ACC112 (cell line): Measurements from ENCODE around the gene ZYG11B.
A peak's percentile ranks its signal among the peaks of the same experiment; 100 is the strongest.
"Not testable (repeated sequence)": the region's sequence is repeated elsewhere in the genome, so short reads cannot be mapped to it uniquely, and the experiment has no call there.

Source experiments
- H2AFZ ChIP-seq: fragments of 200-600 bp; sonication (generic); one replicate; pipeline ENCODE4 v1.6.0; 2017; ENCODE audit warnings: antibody characterized with exemption, low read length; ENCODE audit not compliant: unreplicated experiment
- H3K27ac ChIP-seq: fragments of 200-600 bp; sonication (generic); 2 replicates; pipeline ENCODE4 v1.5.1; 2014; ENCODE audit warnings: low read depth, mild to moderate bottlenecking, antibody characterized with exemption, low read length, moderate library complexity
- H3K27me3 ChIP-seq: fragments of 200-600 bp; sonication (generic); 2 replicates; pipeline ENCODE4 v1.6.1; 2014; ENCODE audit warnings: mild to moderate bottlenecking, antibody characterized with exemption, low read length, moderate library complexity, mixed read lengths; ENCODE audit not compliant: insufficient read depth
- H3K36me3 ChIP-seq: fragments of 200-600 bp; sonication (generic); 2 replicates; pipeline ENCODE4 v1.6.1; 2016; ENCODE audit warnings: mild to moderate bottlenecking, antibody characterized with exemption, low read length, moderate library complexity, mixed read lengths; ENCODE audit not compliant: insufficient read depth
- H3K4me1 ChIP-seq: fragments of 200-600 bp; sonication (generic); one replicate; pipeline ENCODE4 v1.6.1; 2016; ENCODE audit warnings: low read length, mixed read lengths; ENCODE audit not compliant: insufficient read depth, unreplicated experiment, control insufficient read depth
- H3K4me3 ChIP-seq: fragments of 200-600 bp; sonication (generic); 2 replicates; pipeline ENCODE4 v1.5.1; 2014; ENCODE audit warnings: mild to moderate bottlenecking, low read depth, low read length
- H3K79me2 ChIP-seq: fragments of 200-600 bp; sonication (generic); one replicate; pipeline ENCODE4 v1.6.0; 2016; ENCODE audit warnings: low read length; ENCODE audit not compliant: control insufficient read depth, unreplicated experiment, insufficient read depth

Gene ZYG11B

DNA sequence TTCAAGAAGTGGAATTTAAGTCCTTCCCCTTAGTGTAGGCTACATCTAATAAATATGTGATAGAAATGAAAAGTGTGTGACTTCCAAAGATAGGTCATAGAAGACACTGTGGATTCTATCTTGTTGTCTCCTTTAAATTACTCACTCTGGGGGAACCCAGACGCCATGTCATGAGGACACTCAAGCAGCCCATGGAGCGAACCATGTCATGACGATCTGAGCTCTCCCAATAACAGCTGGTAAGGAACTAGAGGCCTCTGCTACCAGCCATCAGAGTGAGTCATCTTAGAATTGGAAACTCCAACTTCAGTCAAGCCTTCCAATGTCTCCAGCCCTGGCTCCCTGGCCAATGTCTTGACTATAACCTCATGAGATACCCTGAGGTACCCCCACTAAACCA is 34.4 kb upstream of the ZYG11B start:
- H3K4me1 ChIP-seq: peaks cover 3% of the 10 kb centered on the region
- H2AFZ ChIP-seq: no peak overlapping the region
- no peak overlapping the region for H3K27ac ChIP-seq
- H3K27me3 ChIP-seq: no peaks in the 10 kb centered on the region
- H3K79me2 ChIP-seq: peaks cover 48% of the 10 kb centered on the region
- peaks cover 12% of the 10 kb centered on the region; the same call in 1 of the 2 replicates for H3K36me3 ChIP-seq
- no peak overlapping the region for H3K4me3 ChIP-seq

DNA sequence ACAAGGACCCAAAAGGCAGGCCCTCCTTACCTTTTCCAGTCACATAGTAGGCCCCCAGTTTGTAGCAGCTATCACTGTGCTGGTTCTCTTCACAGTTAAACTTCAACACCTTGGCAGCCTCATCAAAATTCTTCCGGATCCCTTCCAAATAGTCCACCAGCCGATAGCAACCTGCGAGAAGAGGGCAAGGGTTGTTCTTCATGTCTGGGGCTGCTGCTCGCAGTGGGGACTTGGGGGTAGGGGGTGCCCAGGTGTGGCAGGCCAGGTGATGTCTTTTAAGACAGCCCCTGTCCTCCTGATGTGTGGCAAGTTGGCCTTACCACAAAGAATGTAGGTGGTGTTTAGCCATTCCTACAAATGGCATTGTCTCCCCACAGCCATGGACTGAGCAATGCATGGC is 33.6 kb upstream of the ZYG11B start:
- peaks cover 4% of the 10 kb centered on the region; the same call in 1 of the 2 replicates for H3K36me3 ChIP-seq

DNA sequence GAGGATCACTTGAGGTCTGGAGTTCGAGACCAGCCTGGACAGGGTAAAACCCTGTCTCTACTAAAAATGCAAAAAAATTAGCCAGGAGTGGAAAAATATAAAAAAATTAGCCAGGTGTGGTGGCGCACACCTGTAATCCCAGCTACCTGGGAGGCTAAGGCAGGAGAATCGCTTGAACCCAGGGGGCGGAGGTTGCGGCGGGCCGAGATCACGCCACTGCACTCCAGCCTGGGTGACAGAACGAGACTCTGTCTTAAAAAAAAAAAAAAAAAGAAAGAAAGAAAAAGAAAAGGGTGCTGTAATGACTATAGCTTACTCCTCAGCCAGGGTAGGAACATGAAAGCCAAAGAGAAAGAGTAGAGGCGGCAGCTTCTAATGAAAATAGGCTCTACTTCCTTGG is 32.9 kb upstream of the ZYG11B start:
- H3K36me3 ChIP-seq, H3K27me3 ChIP-seq, H3K4me1 ChIP-seq, H3K4me3 ChIP-seq, H2AFZ ChIP-seq, H3K27ac ChIP-seq: not testable (repeated sequence)
- peaks cover 55% of the 10 kb centered on the region for H3K79me2 ChIP-seq

More for the DNA sequence above, 33.6 kb upstream of the ZYG11B start:
- Histone ChIP-seq H3K79me2 (peaks cover 54% of the 10 kb centered on the region), H3K4me3 (no peak overlapping the region), H3K27me3 (no peaks in the 10 kb centered on the region), H2AFZ (no peak overlapping the region), H3K27ac (no peak overlapping the region), H3K4me1 (peaks cover 3% of the 10 kb centered on the region)

DNA sequence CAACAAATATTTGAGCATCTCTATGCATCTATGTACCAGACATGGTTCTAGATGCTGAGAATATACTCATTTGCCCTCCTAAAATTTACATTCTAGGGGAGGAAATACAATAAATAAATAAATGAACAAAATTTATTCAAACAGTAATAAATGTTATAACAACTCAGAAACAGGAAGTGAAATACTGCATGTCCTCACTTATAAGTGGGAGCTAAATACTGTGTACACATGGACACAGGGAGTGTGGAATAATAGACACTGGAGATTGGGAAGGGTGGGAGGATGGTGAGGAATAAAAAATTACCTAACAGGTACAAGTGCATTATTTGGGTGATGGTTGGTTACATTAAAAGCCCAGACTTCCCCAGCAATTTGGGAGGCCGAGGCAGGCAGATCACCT is 32.4 kb upstream of the ZYG11B start:
- peaks cover 58% of the 10 kb centered on the region for H3K79me2 ChIP-seq
- H3K36me3 ChIP-seq: no peaks in the 10 kb centered on the region
- H3K4me1 ChIP-seq: peaks cover 3% of the 10 kb centered on the region
- H2AFZ ChIP-seq: no peak overlapping the region
- no peaks in the 10 kb centered on the region for H3K27me3 ChIP-seq
- no peak overlapping the region for H3K4me3 ChIP-seq
- no peak overlapping the region for H3K27ac ChIP-seq

DNA sequence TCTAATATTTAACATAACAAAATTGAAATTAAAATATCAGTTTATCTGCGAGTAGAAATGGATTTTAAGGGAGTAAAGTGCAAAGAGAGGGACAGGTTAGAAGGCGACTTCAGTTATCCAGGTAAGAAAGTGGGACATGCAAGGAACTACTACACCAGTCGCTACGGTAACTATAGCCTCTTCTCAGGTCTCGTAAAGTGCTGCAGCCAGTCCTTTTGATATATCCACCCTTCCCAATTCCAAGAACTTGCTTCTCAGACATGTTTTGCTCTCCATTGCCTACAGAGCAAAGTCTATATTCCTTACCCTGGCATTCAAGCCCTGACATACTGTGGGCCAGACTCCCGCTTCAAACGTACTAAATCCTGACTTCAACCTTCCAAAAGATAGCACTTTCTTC is 30.6 kb upstream of the ZYG11B start:
- no peaks in the 10 kb centered on the region for H3K36me3 ChIP-seq
- H3K27ac ChIP-seq: no peak overlapping the region
- H3K79me2 ChIP-seq: peaks cover 58% of the 10 kb centered on the region

DNA sequence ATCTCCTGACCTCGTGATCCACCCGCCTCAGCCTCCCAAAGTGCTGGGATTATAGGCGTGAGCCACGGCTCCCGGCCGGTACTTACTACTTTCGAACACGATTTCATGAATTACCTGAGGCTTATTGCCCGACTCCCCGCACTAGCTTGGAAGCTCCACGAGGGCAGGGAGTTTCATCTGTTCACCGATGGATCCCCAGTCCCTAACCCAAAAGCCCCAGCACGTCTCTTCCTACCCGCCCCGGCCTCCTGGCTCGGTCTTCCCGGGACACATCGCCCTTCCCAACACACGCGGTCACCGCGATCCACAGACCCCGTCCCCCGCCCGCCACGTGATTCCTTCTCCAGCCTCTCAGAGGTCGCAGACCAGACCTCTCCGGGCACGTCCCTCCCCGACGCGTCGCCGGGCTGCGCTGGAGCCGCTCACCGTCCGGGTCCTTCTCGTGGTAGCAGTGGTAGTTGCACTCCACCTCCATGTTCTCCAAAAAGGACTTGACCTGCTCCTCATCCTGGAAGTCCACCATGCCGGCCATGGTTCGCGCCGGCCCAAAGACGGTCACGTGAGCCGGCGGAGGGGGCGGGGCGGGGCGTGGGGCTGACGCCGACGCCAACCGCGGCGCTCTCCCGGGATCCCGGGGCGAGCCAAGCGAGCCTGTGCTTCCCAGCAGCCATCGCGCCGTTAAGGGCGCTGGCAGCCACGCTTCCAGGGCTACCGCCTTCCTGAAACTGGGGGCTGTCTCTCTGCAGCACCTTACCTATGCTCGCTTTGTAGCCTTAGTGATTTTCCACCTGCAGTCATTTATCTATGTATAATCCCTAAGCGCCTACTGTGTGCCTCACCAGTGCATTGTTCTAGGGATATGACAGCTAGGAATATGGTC is 28.2 kb upstream of the ZYG11B start, which contains the start of gene COA7:
TSS of gene COA7 (minus strand) at position 553 of the 880 bp plus-strand sequence. CDS start at position 532, 21 bp downstream.
- Histone ChIP-seq H3K79me2 (peaks cover 43% of the 10 kb centered on the region), H3K4me1 (no peaks in the 10 kb centered on the region), H3K27ac (peak within 1 kb of the TSS; percentile 43), H3K36me3 (no peaks in the 10 kb centered on the region), H2AFZ (peak within 1 kb of the TSS; percentile 89), H3K27me3 (no peaks in the 10 kb centered on the region), H3K4me3 (peak within 1 kb of the TSS; percentile 81)

More for the DNA sequence above, 30.6 kb upstream of the ZYG11B start:
- Histone ChIP-seq H3K4me1 (no peaks in the 10 kb centered on the region), H3K4me3 (0 out of 2 replicates have a peak overlapping the region, but pooled peaks have one; percentile 14), H3K27me3 (no peaks in the 10 kb centered on the region), H2AFZ (no peak overlapping the region)

DNA sequence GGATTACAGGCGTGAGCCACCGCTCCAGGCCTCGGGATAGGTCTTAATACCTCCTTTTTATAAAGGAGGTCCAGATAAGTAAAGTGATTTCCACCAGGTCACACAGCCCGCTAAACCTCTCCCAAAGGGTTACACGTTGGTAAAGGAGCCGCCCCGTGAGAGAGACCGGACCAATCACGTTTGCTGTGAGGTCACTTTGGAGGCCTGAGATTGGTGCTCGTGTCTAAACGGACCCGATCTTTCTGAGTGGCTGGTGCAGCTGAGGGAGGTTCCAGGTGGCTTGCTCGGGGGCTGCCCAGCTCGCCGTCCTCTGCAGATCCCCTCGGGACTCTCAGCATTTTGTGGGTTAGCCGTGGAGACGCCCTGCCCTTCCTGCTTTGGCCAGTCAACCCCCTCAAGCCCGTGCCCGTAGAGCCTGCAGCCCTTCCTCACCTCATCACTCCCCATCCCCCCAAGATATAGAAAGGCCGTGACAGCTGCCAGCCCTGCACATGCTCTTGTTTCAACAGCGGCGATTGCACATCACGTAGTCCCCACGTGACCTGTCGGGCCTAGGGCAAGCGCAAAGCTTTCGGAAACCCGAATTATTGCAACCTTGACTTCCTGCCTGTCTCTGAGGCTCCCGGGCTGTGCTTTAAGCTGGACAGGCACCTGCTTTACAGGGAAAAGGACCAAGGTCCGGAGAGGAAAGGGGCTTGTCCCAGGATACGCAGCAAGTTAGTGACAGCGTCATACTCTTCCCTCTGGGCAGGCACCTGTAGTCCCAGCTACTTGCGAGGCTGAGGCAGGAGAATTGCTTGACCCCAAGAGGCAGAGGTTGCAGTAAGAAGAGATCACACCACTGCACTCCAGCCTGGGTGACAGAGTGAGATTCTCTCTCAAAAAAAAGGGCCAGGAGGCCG is 23.1 kb upstream of the ZYG11B start:
- Histone ChIP-seq H3K4me1 (peaks cover 2% of the 10 kb centered on the region), H3K79me2 (peaks cover 4% of the 10 kb centered on the region), H3K27ac (no peak overlapping the region), H2AFZ (peak overlapping the region; percentile 63), H3K4me3 (peak overlapping the region; percentile 68), H3K36me3 (no peaks in the 10 kb centered on the region), H3K27me3 (no peaks in the 10 kb centered on the region)

DNA sequence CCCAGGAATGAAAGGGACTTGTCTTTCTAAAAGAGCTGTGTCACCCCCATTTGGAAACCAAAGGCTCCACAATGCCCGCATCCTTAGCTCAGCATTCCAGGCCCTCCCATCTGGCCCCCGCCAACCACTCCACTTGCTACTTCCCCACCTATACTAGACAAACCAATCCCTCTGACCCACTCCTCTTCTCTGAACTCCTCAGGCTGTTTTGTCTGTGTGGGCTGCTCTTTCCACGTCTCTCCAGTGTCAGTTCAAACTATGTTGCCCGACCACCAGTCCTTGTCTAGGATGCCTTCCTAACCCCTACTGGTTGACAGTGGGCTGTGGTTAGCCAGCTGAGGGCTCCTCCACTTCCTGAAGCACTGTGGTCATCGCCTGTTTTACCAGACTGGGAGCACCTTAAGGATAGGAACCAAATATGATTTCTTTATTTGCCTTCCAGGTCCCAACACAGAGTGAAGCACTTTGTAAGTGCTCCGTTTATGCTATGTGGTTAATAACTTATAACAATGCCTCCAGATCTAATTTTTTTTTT is 20.1 kb upstream of the ZYG11B start:
- H3K36me3 ChIP-seq: no peaks in the 10 kb centered on the region
- H3K4me3 ChIP-seq: no peak overlapping the region
- no peak overlapping the region for H2AFZ ChIP-seq
- no peak overlapping the region for H3K27ac ChIP-seq
- no peaks in the 10 kb centered on the region for H3K79me2 ChIP-seq
- peaks cover 6% of the 10 kb centered on the region for H3K4me1 ChIP-seq
- H3K27me3 ChIP-seq: no peaks in the 10 kb centered on the region

DNA sequence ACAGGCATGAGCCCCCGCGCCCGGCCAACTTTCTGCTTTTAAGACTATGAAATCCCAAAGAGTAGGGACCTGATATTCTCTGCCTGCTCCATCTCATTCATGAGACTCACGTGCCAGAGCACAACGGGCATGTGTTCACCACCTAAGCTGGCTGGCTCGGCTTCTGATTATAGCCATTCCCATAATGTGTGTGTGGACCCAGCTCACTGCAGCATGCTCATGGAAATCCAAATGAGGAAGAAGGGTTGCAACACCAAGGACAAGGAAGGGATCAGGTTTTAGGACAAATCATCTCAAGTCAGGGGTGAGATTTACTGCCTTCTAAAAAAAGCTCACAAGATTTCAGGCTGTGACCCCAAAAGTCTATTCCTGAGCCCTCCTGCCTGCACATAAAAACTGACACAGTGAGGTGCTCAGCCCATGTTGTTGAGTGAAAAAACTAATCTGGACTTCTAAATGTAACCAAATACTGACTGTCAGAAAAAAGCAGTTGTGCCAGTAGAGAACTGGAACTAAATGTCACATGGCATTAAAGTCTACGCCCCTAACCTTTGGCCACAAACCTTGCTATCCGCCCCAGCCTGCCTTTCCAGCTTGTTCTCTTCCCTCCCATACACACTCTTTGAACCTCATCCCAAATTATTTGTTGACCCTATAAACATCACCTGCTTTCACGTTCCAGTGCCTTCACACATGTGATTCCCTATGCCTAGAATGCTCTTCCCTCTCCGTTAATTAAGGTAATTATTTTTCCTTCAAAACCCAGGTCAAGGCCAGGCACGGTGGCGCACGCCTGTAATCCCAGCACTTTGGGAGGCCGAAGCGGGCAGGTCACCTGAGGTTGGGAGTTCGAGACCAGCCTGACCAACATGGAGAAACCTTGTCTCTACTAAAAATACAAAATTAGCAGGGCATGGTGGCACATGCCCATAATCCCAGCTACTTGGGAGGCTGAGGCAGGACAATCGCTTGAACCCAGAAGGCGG is 19.0 kb upstream of the ZYG11B start:
- H3K4me1 ChIP-seq: peaks cover 6% of the 10 kb centered on the region

More for the DNA sequence above, 19.0 kb upstream of the ZYG11B start:
- Histone ChIP-seq H2AFZ (no peak overlapping the region), H3K27ac (no peak overlapping the region), H3K4me3 (no peak overlapping the region), H3K36me3 (no peaks in the 10 kb centered on the region), H3K27me3 (no peaks in the 10 kb centered on the region), H3K79me2 (no peaks in the 10 kb centered on the region)
